Measurements from ENCODE around the gene TARP.
"Not testable (repeated sequence)": the region's sequence is repeated elsewhere in the genome, so short reads cannot be mapped to it uniquely, and the experiment has no call there.

DNA sequence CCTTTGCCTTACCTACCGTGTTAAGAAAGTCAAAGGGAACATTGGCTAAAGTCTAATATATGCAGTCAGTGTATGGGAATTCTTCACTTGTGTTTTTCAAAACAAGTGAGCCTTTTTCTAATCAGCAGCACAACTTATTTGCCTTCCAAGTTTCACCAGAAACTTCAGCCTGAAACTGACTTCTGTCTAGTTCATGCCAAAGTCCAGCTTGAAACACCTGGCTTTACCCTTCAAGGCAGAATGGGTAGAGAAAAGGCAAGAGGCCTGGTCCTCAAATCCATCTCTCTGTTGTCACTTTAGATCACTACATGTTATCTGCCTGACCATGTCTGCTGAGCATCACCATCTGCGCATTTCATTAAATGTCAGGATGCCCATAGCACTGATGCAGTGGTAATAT is 3.0 kb downstream of the TARP start:
- TF ChIP-seq CTCF (IDR thresholded peaks at IDR 0.05; ENCODE audit: low read depth, low read length); POLR2A (IDR thresholded peaks at IDR 0.05; ENCODE audit: extremely low read depth, insufficient read length); MYC (IDR thresholded peaks at IDR 0.05; ENCODE audit: low read depth, low read length): not testable (repeated sequence)
